ENCODE measurements around the gene NDUFAF8. TPM values are rescaled to one million over a fixed set of nuclear protein-coding genes. Genes with fewer than 3 reads are reported as not detected.

NDUFAF8 gene
- total RNA-seq, 1 experiment from 2014 or later = 54.1 TPM

- CTCF ChIA-PET = no interaction called here
- H3K27me3 Mint-ChIP-seq (ENCODE audit: unreplicated experiment) = no peaks in the 10 kb centered on the region
- no TSS peak for BruUV-seq (replicated peaks)
- H3K4me3 Mint-ChIP-seq (ENCODE audit: low read depth, unreplicated experiment) = no peak overlapping the region
- TF ChIP-seq CTCF (IDR thresholded peaks at IDR 0.05; ENCODE audit: unreplicated experiment) = no peak
- H3K27ac Mint-ChIP-seq (ENCODE audit: unreplicated experiment) = no peak overlapping the region
- DNase-seq = no peak
- peaks cover 37% of the 10 kb centered on the region for H3K36me3 Mint-ChIP-seq (ENCODE audit: insufficient read depth, unreplicated experiment)
- no peaks in the 10 kb centered on the region for H3K9me3 Mint-ChIP-seq (ENCODE audit: low read depth, unreplicated experiment)
- intact Hi-C loops (cut with micrococcal nuclease; ENCODE audit: unreplicated experiment) = no loop called here
- H3K4me1 Mint-ChIP-seq (ENCODE audit: low read depth, unreplicated experiment) = no peaks in the 10 kb centered on the region
These were observed 21.5 kb downstream of the NDUFAF8 start for GRCh38 chr17:81260641-81261040.

- no peak overlapping the region for H3K4me3 Mint-ChIP-seq (ENCODE audit: low read depth, unreplicated experiment)
- no peak overlapping the region for H3K27ac Mint-ChIP-seq (ENCODE audit: unreplicated experiment)
- H3K9me3 Mint-ChIP-seq (ENCODE audit: low read depth, unreplicated experiment) = no peaks in the 10 kb centered on the region
- no peaks in the 10 kb centered on the region for H3K4me1 Mint-ChIP-seq (ENCODE audit: low read depth, unreplicated experiment)
- intact Hi-C loops (cut with micrococcal nuclease; ENCODE audit: unreplicated experiment) = no loop called here
- TF ChIP-seq CTCF (IDR thresholded peaks at IDR 0.05; ENCODE audit: unreplicated experiment) = no peak
- no peaks in the 10 kb centered on the region for H3K27me3 Mint-ChIP-seq (ENCODE audit: unreplicated experiment)
- CTCF ChIA-PET = no interaction called here
- peaks cover 41% of the 10 kb centered on the region for H3K36me3 Mint-ChIP-seq (ENCODE audit: insufficient read depth, unreplicated experiment)
- BruUV-seq (replicated peaks) = no TSS peak
- DNase-seq = no peak
These were observed 22.0 kb downstream of the NDUFAF8 start for GRCh38 chr17:81261096-81261495.

- Mint-ChIP-seq H3K9me3 (ENCODE audit: low read depth, unreplicated experiment) (no peaks in the 10 kb centered on the region), H3K27ac (ENCODE audit: unreplicated experiment) (no peak overlapping the region), H3K27me3 (ENCODE audit: unreplicated experiment) (no peaks in the 10 kb centered on the region), H3K36me3 (ENCODE audit: insufficient read depth, unreplicated experiment) (peaks cover 46% of the 10 kb centered on the region), H3K4me3 (ENCODE audit: low read depth, unreplicated experiment) (no peak overlapping the region), H3K4me1 (ENCODE audit: low read depth, unreplicated experiment) (no peaks in the 10 kb centered on the region)
- DNase-seq = no peak
- no peak for TF ChIP-seq CTCF (IDR thresholded peaks at IDR 0.05; ENCODE audit: unreplicated experiment)
- no TSS peak for BruUV-seq (replicated peaks)
- CTCF ChIA-PET = interaction anchor here (1.0 kb wide), 1 partner anchor 223 kb away, joined by 3 read pairs; no protein-coding TSS in a partner anchor
- intact Hi-C loops (cut with micrococcal nuclease; ENCODE audit: unreplicated experiment) = no loop called here
These were observed 22.6 kb downstream of the NDUFAF8 start for GRCh38 chr17:81261582-81262336.

- BruUV-seq (replicated peaks) = no TSS peak
- DNase-seq = no peak
- Mint-ChIP-seq H3K36me3 (ENCODE audit: insufficient read depth, unreplicated experiment) (peaks cover 48% of the 10 kb centered on the region), H3K9me3 (ENCODE audit: low read depth, unreplicated experiment) (no peaks in the 10 kb centered on the region), H3K4me3 (ENCODE audit: low read depth, unreplicated experiment) (no peak overlapping the region), H3K27ac (ENCODE audit: unreplicated experiment) (no peak overlapping the region), H3K27me3 (ENCODE audit: unreplicated experiment) (no peaks in the 10 kb centered on the region), H3K4me1 (ENCODE audit: low read depth, unreplicated experiment) (no peaks in the 10 kb centered on the region)
- CTCF ChIA-PET = no interaction called here
- no peak for TF ChIP-seq CTCF (IDR thresholded peaks at IDR 0.05; ENCODE audit: unreplicated experiment)
- intact Hi-C loops (cut with micrococcal nuclease; ENCODE audit: unreplicated experiment) = no loop called here
These were observed 24.5 kb downstream of the NDUFAF8 start for GRCh38 chr17:81263371-81264181.

Data from Calu3 (cell line).